Keratinocyte (primary cell): ENCODE results near the gene STX16. TPM values are rescaled to one million over a fixed set of nuclear protein-coding genes. Genes with fewer than 3 reads are reported as not detected.

Experiments
- DNase-seq: peaks from one replicate; pipeline ENCODE4 v3.0.0-alpha.2; 2011; ENCODE audit warnings: low read depth, missing footprints, low spot score
- FAIRE-seq: peaks from 2 replicates; lab custom pipeline; 2011; peaks lifted over from hg19 to GRCh38; lab: Jason Lieb, UNC
- H2AFZ ChIP-seq: 2 replicates; pipeline ENCODE4 v1.6.0; 2012; ENCODE audit warnings: low read length, control low read depth, inconsistent platforms; ENCODE audit not compliant: control insufficient read depth
- H3K27ac ChIP-seq: 2 replicates; pipeline ENCODE4 v1.5.1; 2011; ENCODE audit warnings: low read length; ENCODE audit not compliant: control insufficient read depth, insufficient read depth
- H3K27me3 ChIP-seq: 3 replicates; pipeline ENCODE4 v1.6.0; 2011; ENCODE audit warnings: low read length; ENCODE audit not compliant: control insufficient read depth, insufficient read depth; ENCODE audit errors: extremely low read depth
- H3K36me3 ChIP-seq, 2 experiments: 2 replicates in 1 of 2; 3 replicates in 1 of 2; pipeline ENCODE4 v1.5.1; 2011; ENCODE audit warnings: low read length in 2 of 2, mild to moderate bottlenecking in 1 of 2; ENCODE audit not compliant: control insufficient read depth in 2 of 2, insufficient read depth in 2 of 2; ENCODE audit errors: extremely low read depth in 1 of 2
- H3K4me1 ChIP-seq: 3 replicates; pipeline ENCODE4 v1.5.1; 2011; ENCODE audit warnings: low read length; ENCODE audit not compliant: control insufficient read depth, insufficient read depth; ENCODE audit errors: extremely low read depth
- H3K4me2 ChIP-seq: 3 replicates; pipeline ENCODE4 v1.6.0; 2011; ENCODE audit warnings: low read depth, low read length; ENCODE audit not compliant: control insufficient read depth, insufficient read depth; ENCODE audit errors: extremely low read depth
- H3K4me3 ChIP-seq, 3 experiments: fragments of 200-600 bp in 1 of 3; sonication (generic) in 1 of 3; 2 replicates in 2 of 3; 3 replicates in 1 of 3; pipeline ENCODE4 v1.5.1; 2011 to 2016; ENCODE audit warnings: low read length in 3 of 3, mild to moderate bottlenecking in 3 of 3, control low read depth in 2 of 3, inconsistent platforms in 1 of 3, low read depth in 1 of 3, mixed read lengths in 1 of 3, mixed run types in 1 of 3, moderate library complexity in 1 of 3; ENCODE audit not compliant: control insufficient read depth in 2 of 3, insufficient read depth in 2 of 3; ENCODE audit errors: extremely low read depth in 1 of 3
- H3K79me2 ChIP-seq: 2 replicates; pipeline ENCODE4 v1.6.0; 2012; ENCODE audit warnings: low read length; ENCODE audit not compliant: control insufficient read depth, insufficient read depth
- H3K9ac ChIP-seq: 3 replicates; pipeline ENCODE4 v1.6.0; 2011; ENCODE audit warnings: low read length; ENCODE audit not compliant: control insufficient read depth, insufficient read depth; ENCODE audit errors: extremely low read depth
- H3K9me1 ChIP-seq: 3 replicates; pipeline ENCODE4 v1.6.0; 2011; ENCODE audit warnings: low read length; ENCODE audit not compliant: control insufficient read depth, insufficient read depth; ENCODE audit errors: extremely low read depth
- H3K9me3 ChIP-seq: 2 replicates; pipeline ENCODE4 v1.5.1; 2012; ENCODE audit warnings: low read depth, low read length; ENCODE audit not compliant: control insufficient read depth
- H4K20me1 ChIP-seq: 3 replicates; pipeline ENCODE4 v1.6.0; 2011; ENCODE audit warnings: low read length; ENCODE audit not compliant: control insufficient read depth, insufficient read depth; ENCODE audit errors: extremely low read depth
- EZH2 ChIP-seq: IDR thresholded peaks from one replicate; pipeline ENCODE4 v1.6.1; 2012; ENCODE audit warnings: inconsistent platforms, mild to moderate bottlenecking, low read length, moderate library complexity
- dilution Hi-C: fragments of 300-500 bp; cut with MboI; formaldehyde crosslinking; loops from one replicate; pipeline ENCODE4 v1.7.0; 2020; ENCODE audit warnings: low sequenced_read_pairs; ENCODE audit not compliant: extremely low pct_ligation_motif_present
- polyA plus RNA-seq, 5 experiments: library from polyadenylated mRNA; depleted of rRNA in 3 of 5; stranded (reverse) in 3 of 5; stranded (forward) in 1 of 5; unstranded in 1 of 5; fragments of >200 nt; gene quantifications; 1 replicate in 1 of 5; 2 replicates in 3 of 5; 3 replicates in 1 of 5; pipeline versions ENCODE4 v1.2.1 to v1.2.3, GENCODE V29; 2011 to 2012; ENCODE audit warnings: missing spikeins in 2 of 5, low read depth in 1 of 5, low replicate concordance in 1 of 5
- TF ChIP-seq, protein P1 (sequence below), 3 experiments: IDR thresholded peaks in 1 of 3; conservative IDR thresholded peaks in 1 of 3; optimal IDR thresholded peaks in 1 of 3; 2 replicates in 2 of 3; 3 replicates in 1 of 3; pipeline versions ENCODE3 to v1.5.1; 2011; ENCODE audit warnings: low read length in 3 of 3, mild to moderate bottlenecking in 3 of 3, moderate library complexity in 2 of 3, control low read depth in 1 of 3, inconsistent platforms in 1 of 3; ENCODE audit not compliant: insufficient read depth in 2 of 3; ENCODE audit errors: extremely low read depth in 1 of 3

Gene STX16
- polyA plus RNA-seq, 1 donor (not counting 4 experiments of a cell fraction or from before 2014, with no cell fraction given): 69.7 TPM

DNA sequence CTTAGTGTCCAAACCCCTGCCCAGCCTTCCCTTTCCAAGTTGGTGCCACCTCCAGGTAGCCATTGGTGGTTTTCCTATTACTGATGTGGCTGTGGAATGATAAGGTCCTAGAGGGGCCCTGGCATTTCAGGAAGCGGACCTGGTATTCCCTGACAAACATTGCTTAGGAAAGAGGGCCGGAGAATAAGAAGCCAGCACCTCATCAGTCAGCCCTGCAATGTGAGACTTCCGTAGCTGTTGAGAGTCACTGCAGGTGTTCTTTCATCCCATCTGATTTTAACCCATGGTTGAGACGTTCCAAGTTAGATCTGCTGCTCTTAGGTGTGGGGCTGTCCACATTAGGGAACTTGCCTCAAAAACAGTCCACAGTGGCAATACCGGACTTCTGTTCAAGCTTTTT lies 26.7 kb downstream of the STX16 start:
- FAIRE-seq (no peak), DNase-seq (no peak)
- H3K27ac ChIP-seq: no peak overlapping the region
- no peak overlapping the region for H2AFZ ChIP-seq
- H3K9me1 ChIP-seq: no peaks in the 10 kb centered on the region
- dilution Hi-C loops: no loop called here
- H3K4me1 ChIP-seq: no peaks in the 10 kb centered on the region
- H3K4me3 ChIP-seq: no peak overlapping the region
- no peaks in the 10 kb centered on the region for H3K27me3 ChIP-seq
- TF ChIP-seq, protein P1, sequence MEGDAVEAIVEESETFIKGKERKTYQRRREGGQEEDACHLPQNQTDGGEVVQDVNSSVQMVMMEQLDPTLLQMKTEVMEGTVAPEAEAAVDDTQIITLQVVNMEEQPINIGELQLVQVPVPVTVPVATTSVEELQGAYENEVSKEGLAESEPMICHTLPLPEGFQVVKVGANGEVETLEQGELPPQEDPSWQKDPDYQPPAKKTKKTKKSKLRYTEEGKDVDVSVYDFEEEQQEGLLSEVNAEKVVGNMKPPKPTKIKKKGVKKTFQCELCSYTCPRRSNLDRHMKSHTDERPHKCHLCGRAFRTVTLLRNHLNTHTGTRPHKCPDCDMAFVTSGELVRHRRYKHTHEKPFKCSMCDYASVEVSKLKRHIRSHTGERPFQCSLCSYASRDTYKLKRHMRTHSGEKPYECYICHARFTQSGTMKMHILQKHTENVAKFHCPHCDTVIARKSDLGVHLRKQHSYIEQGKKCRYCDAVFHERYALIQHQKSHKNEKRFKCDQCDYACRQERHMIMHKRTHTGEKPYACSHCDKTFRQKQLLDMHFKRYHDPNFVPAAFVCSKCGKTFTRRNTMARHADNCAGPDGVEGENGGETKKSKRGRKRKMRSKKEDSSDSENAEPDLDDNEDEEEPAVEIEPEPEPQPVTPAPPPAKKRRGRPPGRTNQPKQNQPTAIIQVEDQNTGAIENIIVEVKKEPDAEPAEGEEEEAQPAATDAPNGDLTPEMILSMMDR (optimal IDR thresholded peaks at IDR 0.05 in 1 of 3, IDR thresholded peaks at IDR 0.05 in 1 of 3, conservative IDR thresholded peaks at IDR 0.05 in 1 of 3; ENCODE audit: extremely low read depth in 1 of 3, insufficient read depth in 2 of 3, low read length in 3 of 3): no peak
- no peak for TF ChIP-seq EZH2
- H3K9ac ChIP-seq: no peak overlapping the region
- peaks cover 21 to 25% of the 10 kb centered on the region in 2 experiments for H3K36me3 ChIP-seq
- H4K20me1 ChIP-seq: no peaks in the 10 kb centered on the region
- H3K4me2 ChIP-seq: no peak overlapping the region
- no peaks in the 10 kb centered on the region for H3K79me2 ChIP-seq
- H3K9me3 ChIP-seq: no peaks in the 10 kb centered on the region

DNA sequence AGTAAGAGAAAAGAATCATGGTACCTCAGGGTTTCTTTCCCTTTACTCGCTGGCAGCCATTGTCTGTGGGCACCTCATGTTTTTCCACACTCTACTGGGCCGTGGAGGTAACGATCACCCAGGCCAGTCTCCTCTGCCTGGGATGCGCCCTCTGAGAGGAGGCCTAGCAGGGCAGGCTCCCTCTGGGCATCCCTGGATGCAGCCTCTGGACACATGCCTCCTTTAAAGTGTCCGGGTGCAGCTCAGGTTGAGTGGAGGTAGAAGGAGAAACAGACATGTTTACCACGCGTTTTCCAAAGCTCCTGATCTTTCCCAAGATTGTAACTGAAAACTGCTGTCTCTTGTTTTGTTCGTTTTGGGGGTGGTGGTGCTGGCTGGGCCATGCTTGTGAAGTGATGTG lies 27.7 kb downstream of the STX16 start:
- no peak for DNase-seq
- Histone ChIP-seq H3K4me1 (no peaks in the 10 kb centered on the region), H3K36me3 (peaks cover 19 to 23% of the 10 kb centered on the region in 2 experiments), H4K20me1 (no peaks in the 10 kb centered on the region), H3K4me3 (no peak overlapping the region), H3K9me1 (no peaks in the 10 kb centered on the region), H3K9me3 (no peaks in the 10 kb centered on the region), H3K4me2 (no peak overlapping the region), H2AFZ (no peak overlapping the region), H3K9ac (no peak overlapping the region), H3K27me3 (no peaks in the 10 kb centered on the region), H3K79me2 (no peaks in the 10 kb centered on the region), H3K27ac (no peak overlapping the region)
- no peak for FAIRE-seq
- dilution Hi-C loops: no loop called here
- TF ChIP-seq, protein P1 (optimal IDR thresholded peaks at IDR 0.05 in 1 of 3, IDR thresholded peaks at IDR 0.05 in 1 of 3, conservative IDR thresholded peaks at IDR 0.05 in 1 of 3; ENCODE audit: extremely low read depth in 1 of 3, insufficient read depth in 2 of 3, low read length in 3 of 3): no peak
- TF ChIP-seq EZH2: no peak
